HG03025 (cell line): ENCODE data around the gene CGB1.

ENCODE experiments used
- ATAC-seq: cut with Tn5 transposase; IDR thresholded peaks from one replicate; pipeline ENCODE4 v1.9.1; 2021; ENCODE audit warnings: mild to moderate bottlenecking, moderate library complexity; ENCODE audit not compliant: unreplicated experiment, low FRiP score

CGB1 gene

DNA sequence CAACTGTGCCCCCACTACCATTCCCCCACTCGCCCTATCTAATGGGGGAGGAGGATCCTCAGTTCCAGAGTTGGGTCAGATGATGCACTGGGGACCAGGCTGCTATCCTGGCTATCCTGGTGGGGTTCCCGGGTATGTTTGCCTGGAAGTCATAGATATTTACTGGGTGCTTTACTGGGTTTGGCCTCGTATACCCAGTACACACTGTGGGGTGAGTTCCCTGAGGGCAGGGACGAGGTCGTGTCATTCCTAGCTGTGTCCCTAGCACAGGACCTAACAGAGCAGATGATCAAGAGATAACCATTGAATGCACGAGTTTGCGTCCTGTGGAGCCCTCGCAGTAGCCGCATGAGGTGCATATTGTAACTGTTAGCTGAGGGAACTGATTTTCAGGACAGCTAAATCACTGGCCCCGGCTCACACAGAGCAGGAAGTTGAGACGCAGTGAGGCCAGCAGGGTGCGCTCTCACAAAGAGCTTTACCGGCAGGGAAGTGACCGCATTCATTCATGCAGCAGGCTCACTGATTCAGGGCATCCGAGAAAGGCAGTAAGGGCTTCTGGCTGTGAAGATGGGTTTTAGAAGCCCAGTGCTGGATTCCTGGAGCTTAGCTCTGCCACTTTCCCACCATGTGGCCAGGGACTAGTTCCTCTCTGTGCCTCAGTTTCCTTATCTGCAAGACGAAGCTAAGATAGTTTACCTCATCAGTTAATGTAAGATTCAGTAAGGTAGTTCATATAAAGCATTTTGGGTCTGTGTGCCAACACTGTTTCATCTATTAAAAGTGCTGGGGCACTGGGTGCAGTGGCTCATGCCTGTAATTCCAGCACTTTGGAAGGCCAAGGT is 37.0 kb downstream of the CGB1 start:
- ATAC-seq = no peak

DNA sequence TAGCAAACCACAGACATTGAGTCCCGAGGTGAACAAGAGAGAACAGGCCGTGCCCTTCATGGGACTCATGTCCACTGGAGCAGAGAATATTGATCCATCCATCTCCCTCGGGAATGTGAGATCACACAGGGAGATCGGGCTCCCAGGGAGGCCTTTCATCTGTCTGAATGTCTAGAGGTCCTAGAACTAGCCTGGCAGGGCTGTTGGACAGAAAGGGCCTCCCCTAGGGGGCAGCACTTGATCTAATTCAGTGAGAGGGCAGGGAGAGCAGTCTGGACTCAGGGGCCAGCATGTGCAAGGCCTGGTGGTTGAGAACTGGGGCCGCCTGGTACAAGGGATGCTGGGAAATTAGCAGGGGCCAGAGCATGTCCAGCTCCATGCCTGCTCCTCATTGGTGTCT is 38.7 kb downstream of the CGB1 start:
- ATAC-seq = no peak

- ATAC-seq = no peak
Observed at GRCh38 chr19:48994035-48994386, 42.7 kb downstream of the CGB1 start.

- peak; percentile 77 for ATAC-seq
Observed at GRCh38 chr19:48993175-48994034, 43.3 kb downstream of the CGB1 start, which contains the start of the genes GYS1 and RUVBL2. Gene GYS1, minus strand, starts transcription at chr19:48993309. Its CDS starts 197 bp downstream, at chr19:48993112. Gene RUVBL2, plus strand, starts transcription at chr19:48993887. Its CDS starts 25 bp downstream, at chr19:48993912.

GRCh38 chr19:48992581-48993174 is 44.0 kb downstream of the CGB1 start:
- ATAC-seq = peak; percentile 1

DNA sequence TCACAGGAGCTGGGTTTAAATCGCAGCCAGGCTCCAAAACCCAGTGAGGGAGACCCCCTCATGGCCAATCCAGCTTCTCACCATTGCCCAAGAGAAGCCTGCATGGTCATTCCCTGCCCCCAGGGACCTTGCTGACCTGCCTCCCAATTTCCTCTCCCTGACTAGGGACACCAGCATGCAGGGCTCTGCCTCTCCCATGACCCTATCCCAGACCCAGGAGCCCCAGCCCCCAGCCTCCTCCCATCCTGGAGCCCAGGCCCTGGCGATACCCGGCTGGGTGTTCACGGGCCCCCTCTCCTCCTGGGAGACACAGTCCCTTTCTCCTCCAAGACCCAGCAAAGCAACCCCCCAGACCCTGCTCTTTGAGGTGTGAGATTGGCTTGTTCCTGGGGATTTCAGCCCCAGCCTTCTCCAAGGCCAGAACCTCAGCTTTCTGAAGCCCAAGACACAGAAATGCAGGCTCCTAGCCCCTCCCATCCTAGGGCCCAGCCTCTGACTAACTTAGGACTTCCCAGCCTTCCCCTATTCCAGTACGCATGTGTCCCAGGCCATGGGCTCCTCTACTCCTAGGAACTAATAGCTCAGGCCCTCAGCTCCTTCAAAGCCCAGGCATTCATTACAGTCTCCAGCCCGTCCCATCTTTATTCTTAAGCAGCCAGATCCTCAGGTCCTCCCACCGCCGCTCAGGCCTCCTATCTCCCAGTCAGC is 44.7 kb downstream of the CGB1 start:
- no peak for ATAC-seq

DNA sequence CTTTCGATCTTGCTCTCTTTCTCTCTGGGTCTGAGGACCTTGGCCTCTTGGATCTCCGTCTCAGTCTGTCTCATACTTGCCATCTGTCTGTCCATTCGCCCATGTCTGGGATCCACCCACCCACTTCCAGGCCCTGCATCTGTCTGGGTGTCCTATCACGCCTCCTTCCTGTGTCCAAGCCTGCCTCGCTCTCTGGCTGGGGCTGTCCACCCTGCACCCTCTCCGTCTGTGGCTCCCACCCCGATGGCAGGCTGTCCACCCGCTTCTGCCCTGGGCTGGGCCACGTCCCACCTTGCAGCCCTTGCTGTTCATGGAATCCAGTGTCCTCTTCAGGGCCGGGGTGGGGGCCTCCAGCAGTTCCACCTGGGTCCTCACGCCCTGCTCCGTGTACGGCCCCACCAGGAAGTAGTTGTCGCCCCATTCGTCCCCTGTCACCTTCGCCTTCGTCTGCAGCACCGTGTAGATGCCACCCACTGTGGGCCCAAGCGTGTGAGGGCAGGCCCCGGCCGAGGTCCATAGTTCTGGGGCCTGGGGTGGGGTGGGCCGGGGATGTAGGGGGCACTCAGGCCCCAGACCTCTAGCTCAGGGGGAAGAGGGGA is 45.6 kb downstream of the CGB1 start:
- no peak for ATAC-seq

DNA sequence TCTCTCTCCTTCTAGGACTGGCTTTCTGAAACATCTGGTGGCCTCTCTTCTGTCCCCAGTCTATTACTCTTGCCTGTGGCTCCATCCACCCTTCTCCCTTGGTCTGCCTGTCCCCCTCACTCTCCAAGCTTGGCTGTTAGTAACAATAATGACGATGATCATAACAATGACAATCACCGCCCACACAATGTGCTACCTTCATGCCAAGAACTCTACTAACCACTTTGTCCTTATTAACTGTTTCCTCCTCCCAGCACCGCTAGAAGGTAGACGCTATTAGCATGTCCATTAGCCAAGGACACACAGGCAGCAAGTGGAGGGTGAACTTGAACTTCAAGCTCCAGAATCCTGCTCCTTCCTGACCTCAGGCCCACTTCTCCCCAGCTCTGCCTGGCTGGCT is 46.3 kb downstream of the CGB1 start:
- ATAC-seq = no peak

DNA sequence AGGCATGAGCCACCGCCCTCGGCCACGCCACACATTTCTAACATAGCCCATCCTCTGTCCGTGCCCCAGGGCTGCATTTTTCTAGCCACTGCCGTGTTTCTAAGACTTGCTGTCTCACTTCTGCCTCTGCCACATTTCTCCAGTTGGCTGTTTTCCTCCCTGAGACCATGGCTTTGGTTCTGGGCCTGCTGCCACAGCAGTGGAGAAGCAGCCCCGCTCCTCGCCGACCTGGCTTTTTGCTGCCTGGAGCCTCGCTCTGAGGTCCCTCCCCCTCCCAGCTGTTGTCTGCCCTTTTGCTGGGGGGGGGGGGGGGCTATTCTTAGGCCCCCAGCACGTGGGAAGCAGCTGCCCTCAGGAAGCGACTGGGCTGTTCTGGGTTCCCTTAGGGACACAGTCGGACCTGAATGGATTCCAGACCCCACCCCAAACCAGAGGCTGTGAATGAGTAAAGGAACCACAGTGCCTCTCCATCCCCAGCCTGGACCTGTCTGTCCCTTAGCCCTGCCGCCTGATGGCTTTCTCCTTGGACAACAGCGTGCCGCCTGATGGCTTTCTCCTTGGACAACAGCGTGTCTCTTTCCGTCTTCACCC is 46.9 kb downstream of the CGB1 start:
- ATAC-seq = no peak

DNA sequence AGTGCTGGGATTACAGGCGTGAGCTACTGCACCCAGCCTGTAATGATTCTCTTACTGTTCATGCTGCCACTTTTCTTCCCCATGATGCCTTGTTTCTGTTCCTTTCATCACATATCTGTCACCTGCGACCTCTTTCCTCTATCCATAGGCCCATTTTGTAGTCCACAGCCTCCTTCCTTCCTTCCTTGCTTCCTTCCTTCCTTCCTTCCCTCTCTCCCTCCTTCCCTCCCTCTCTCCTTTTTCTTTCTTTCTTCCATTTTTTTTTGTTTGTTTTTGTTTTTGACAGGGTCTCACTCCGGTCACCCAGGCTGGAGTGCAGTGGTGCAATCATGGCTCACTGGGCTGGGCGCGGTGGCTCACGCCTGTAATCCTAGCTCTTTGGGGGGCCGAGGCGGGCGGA is 47.8 kb downstream of the CGB1 start:
- ATAC-seq = no peak

DNA sequence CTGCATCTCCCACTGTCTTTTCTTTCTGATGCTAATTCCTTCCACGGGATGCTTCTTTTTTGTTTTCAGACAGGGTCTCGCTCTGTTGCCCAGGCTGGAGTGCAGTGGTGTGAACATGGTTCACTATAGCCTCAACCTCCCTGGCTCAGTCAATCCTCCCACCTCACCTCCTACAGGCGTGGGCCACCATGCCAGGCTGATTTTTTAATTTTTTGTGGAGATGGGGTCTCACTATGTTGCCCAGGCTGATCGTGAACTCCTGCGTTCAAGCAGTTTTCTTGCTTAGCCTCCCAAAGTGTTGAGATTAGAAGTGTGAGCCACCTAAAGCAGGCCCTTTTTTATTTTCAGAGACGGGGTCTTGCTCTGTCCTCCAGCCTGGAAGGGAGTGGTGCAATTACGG is 48.4 kb downstream of the CGB1 start:
- no peak for ATAC-seq

- no peak for ATAC-seq
Observed at GRCh38 chr19:48987323-48987722, 49.4 kb downstream of the CGB1 start.

- ATAC-seq = no peak
Observed at GRCh38 chr19:48986211-48986610, 50.5 kb downstream of the CGB1 start.

- no peak for ATAC-seq
Observed at GRCh38 chr19:48985711-48986110, 51.0 kb downstream of the CGB1 start.
